ENCODE data around the gene MRPS18A.
A peak's percentile ranks its signal among the peaks of the same experiment; 100 is the strongest.

Gene MRPS18A

DNA sequence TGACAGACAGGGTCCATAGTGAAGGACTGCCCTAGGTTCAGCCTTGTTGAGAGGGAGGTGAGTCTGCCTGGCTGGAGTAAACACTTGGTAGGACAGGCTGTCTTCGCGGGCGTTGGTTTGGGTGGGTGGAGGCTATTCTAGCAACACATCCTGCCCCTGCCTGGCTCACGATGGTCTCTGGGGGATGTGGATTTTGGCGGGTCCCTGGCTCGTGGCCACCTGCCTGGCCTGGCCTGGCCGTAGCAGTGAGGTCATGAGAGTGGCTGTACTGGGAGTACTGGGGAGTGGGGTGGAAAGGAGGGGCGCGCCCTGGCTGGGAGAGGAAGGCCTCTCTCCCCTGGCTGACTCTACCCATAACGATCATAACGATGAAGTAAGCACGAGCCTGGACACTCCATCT is 30.2 kb upstream of the MRPS18A start:
- H3K9ac ChIP-seq (ENCODE audit: low read depth in 1 of 2, low read length in 2 of 2) = no peak overlapping the region
- H3K4me3 ChIP-seq (ENCODE audit: low read length in 2 of 2) = no peak overlapping the region
- H3K27me3 ChIP-seq (ENCODE audit: control insufficient read depth in 2 of 2, insufficient read depth in 2 of 2, low read length in 2 of 2) = no peaks in the 10 kb centered on the region
- no peaks in the 10 kb centered on the region for H3K9me3 ChIP-seq (ENCODE audit: control insufficient read depth in 2 of 2, low read length in 2 of 2)
- no peaks in the 10 kb centered on the region for H3K36me3 ChIP-seq (ENCODE audit: control insufficient read depth in 2 of 2, insufficient read depth in 2 of 2, low read length in 2 of 2)
- peaks cover 4 to 7% of the 10 kb centered on the region in 2 donors for H3K4me1 ChIP-seq (ENCODE audit: control insufficient read depth in 2 of 2, insufficient read depth in 2 of 2, low read length in 2 of 2)
- H3K27ac ChIP-seq (ENCODE audit: low read depth in 2 of 2, low read length in 2 of 2) = no peak overlapping the region

DNA sequence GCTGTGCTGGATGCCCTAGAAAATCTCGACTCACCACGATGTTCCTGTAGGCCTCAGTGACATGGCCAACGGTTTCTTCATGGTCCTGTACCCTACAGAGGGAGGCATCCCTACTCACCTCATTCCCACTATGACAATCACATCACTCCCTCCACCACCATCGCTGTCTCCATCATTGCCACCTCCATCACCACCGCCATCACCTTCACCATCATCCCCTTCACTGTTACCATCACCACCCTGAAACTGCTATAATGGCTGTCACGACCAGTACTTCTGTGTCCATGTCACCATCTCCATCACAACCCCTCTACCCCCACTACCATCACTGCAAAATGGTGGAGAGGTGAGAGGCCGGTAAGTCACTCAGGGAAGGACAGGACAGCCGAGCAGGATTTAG is 29.8 kb upstream of the MRPS18A start:
- Histone ChIP-seq H3K9ac (ENCODE audit: low read depth in 1 of 2, low read length in 2 of 2) (no peak overlapping the region), H3K27ac (ENCODE audit: low read depth in 2 of 2, low read length in 2 of 2) (no peak overlapping the region), H3K36me3 (ENCODE audit: control insufficient read depth in 2 of 2, insufficient read depth in 2 of 2, low read length in 2 of 2) (no peaks in the 10 kb centered on the region), H3K27me3 (ENCODE audit: control insufficient read depth in 2 of 2, insufficient read depth in 2 of 2, low read length in 2 of 2) (no peaks in the 10 kb centered on the region), H3K9me3 (ENCODE audit: control insufficient read depth in 2 of 2, low read length in 2 of 2) (no peaks in the 10 kb centered on the region), H3K4me1 (ENCODE audit: control insufficient read depth in 2 of 2, insufficient read depth in 2 of 2, low read length in 2 of 2) (peaks cover 4 to 7% of the 10 kb centered on the region in 2 donors), H3K4me3 (ENCODE audit: low read length in 2 of 2) (no peak overlapping the region)

DNA sequence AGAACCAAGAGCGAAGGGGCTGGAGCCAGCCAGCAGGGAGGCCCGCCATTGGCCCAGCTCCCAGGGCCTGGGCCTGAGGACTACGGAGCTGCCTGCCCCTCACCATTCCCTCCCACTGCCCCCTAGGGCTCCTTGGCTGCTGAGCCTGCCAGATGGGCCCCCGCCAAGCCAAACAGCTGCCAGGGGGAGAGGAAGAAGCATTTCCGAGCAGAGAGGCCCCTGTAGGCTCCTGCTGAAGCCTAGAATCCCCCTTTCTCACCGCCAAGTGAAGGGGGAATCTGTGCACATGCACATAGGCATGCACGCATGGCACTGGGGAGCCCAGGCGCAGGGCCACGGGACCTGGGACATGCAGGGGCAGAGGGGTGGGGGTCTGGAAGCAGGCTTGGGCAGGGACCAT is 28.5 kb upstream of the MRPS18A start:
- no peak overlapping the region for H3K9ac ChIP-seq (ENCODE audit: low read depth in 1 of 2, low read length in 2 of 2)
- no peaks in the 10 kb centered on the region for H3K9me3 ChIP-seq (ENCODE audit: control insufficient read depth in 2 of 2, low read length in 2 of 2)
- H3K27ac ChIP-seq (ENCODE audit: low read depth in 2 of 2, low read length in 2 of 2) = peak overlapping the region; percentile 22 to 43
- no peak overlapping the region for H3K4me3 ChIP-seq (ENCODE audit: low read length in 2 of 2)
- no peaks in the 10 kb centered on the region for H3K27me3 ChIP-seq (ENCODE audit: control insufficient read depth in 2 of 2, insufficient read depth in 2 of 2, low read length in 2 of 2)
- no peaks in the 10 kb centered on the region for H3K36me3 ChIP-seq (ENCODE audit: control insufficient read depth in 2 of 2, insufficient read depth in 2 of 2, low read length in 2 of 2)
- H3K4me1 ChIP-seq (ENCODE audit: control insufficient read depth in 2 of 2, insufficient read depth in 2 of 2, low read length in 2 of 2) = peaks cover 4 to 7% of the 10 kb centered on the region in 2 donors

DNA sequence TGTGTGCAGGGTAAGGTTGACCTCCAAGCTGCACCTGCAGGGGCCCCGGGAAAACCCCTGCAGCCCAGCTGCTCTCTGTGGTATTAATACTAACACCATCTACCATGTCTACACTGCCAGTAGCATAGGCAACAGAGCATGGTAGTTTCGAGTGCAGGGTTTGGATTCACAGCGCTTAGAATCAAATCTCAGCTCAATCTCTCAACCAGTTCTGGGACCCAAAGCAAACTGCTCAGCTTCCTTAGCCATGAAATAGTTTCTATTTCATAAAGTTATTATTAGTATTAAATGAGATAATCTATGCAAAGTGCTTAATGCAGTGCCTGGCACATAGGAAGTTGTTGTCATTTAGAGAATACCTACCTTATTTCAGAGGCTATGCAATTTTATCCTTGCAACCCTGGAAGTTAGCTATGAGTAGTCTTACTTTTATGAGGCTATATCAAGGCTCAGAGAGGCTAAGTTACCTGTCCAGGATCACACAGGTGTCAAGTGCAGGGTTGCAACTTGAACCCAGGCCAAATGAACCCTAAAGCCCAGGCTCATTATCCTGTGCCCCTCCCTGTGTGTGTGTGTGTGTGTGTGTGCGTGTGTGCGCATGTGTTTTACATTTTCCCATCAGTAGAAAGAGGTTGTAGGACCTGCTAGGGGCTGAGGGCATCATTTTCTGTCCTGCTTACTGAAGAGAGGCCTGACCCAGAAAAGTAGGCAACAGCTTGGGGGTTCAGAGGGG is 27.6 kb upstream of the MRPS18A start:
- H3K36me3 ChIP-seq (ENCODE audit: control insufficient read depth in 2 of 2, insufficient read depth in 2 of 2, low read length in 2 of 2) = no peaks in the 10 kb centered on the region
- H3K27me3 ChIP-seq (ENCODE audit: control insufficient read depth in 2 of 2, insufficient read depth in 2 of 2, low read length in 2 of 2) = no peaks in the 10 kb centered on the region
- no peak overlapping the region for H3K9ac ChIP-seq (ENCODE audit: low read depth in 1 of 2, low read length in 2 of 2)
- H3K27ac ChIP-seq (ENCODE audit: low read depth in 2 of 2, low read length in 2 of 2) = peak overlapping the region in 1 of 2 donors; percentile 67
- H3K4me3 ChIP-seq (ENCODE audit: low read length in 2 of 2) = no peak overlapping the region
- H3K4me1 ChIP-seq (ENCODE audit: control insufficient read depth in 2 of 2, insufficient read depth in 2 of 2, low read length in 2 of 2) = peaks cover 4 to 7% of the 10 kb centered on the region in 2 donors
- H3K9me3 ChIP-seq (ENCODE audit: control insufficient read depth in 2 of 2, low read length in 2 of 2) = no peaks in the 10 kb centered on the region

DNA sequence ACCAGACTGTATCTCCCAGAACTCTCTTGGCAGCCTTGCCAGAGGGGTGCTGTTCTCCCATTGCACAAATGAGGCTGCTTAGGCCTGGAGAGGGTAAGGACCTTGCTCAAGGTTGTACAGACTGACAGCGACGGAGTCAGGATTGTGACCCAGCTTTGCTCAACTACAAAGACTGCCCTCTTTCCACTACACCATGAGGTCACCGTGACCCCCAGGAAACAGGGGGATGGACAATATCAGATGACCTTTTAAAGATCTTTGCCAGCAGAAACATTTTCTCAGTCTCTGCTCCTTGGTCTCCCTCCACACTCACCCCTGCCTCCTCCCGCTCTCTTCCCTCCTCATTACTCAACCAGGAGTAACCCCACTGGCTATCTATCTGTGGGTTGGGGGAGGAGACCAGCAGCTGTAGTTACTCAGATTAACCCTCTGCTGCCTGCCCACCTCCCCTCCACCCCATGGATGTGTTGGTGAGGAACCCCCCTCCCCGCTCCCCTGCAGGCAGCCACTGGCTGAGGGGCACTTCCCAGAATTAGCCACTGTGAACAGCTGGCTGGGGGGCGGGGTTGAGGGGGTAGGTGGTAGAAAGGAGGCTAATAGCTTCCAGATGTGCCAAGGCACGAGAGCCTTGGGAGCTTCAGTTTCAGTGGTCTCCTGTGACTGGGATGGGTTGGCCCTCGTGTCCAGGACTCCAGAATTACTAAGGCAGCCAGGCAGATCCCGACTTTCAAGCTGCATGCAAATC is 26.9 kb upstream of the MRPS18A start:
- Histone ChIP-seq H3K27ac (ENCODE audit: low read depth in 2 of 2, low read length in 2 of 2) (peak overlapping the region in 1 of 2 donors; percentile 65), H3K27me3 (ENCODE audit: control insufficient read depth in 2 of 2, insufficient read depth in 2 of 2, low read length in 2 of 2) (no peaks in the 10 kb centered on the region), H3K4me3 (ENCODE audit: low read length in 2 of 2) (no peak overlapping the region), H3K9ac (ENCODE audit: low read depth in 1 of 2, low read length in 2 of 2) (no peak overlapping the region), H3K36me3 (ENCODE audit: control insufficient read depth in 2 of 2, insufficient read depth in 2 of 2, low read length in 2 of 2) (no peaks in the 10 kb centered on the region), H3K4me1 (ENCODE audit: control insufficient read depth in 2 of 2, insufficient read depth in 2 of 2, low read length in 2 of 2) (peaks cover 6 to 11% of the 10 kb centered on the region in 2 donors), H3K9me3 (ENCODE audit: control insufficient read depth in 2 of 2, low read length in 2 of 2) (no peaks in the 10 kb centered on the region)

DNA sequence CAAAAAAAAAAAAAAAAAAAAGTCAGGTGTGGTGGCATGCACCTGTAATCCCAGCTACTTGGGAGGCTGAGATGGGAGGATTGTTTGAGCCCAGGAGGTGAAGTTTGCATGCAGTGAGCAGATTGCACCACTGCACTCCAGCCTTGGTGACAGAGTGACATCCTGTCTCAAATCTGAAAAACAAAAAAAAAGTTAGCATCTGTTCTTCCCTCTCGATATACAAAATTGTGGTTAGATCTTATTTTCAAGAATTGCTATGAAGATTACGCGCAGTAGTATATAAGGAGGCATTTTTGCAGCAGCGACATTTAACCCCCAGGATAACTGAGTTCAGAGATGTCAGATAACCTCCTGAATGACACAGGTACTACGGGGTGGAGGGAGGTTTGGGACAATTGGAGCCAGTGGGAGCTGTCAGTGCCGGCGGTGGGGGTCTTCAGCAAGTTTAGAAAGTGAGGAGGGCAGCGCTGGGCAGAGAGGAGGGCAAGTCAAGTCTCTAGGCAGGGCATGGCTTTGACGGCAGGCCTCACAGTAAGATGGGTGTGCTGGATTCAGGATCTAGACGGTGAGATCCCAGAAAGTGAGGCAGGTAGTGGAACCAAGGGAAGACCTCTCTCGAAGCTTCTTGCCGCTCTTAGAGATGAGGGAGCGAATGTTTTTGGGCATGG is 26.2 kb upstream of the MRPS18A start:
- peak overlapping the region in 1 of 2 donors; percentile 65 for H3K27ac ChIP-seq (ENCODE audit: low read depth in 2 of 2, low read length in 2 of 2)
- H3K4me3 ChIP-seq (ENCODE audit: low read length in 2 of 2) = no peak overlapping the region
- no peaks in the 10 kb centered on the region for H3K36me3 ChIP-seq (ENCODE audit: control insufficient read depth in 2 of 2, insufficient read depth in 2 of 2, low read length in 2 of 2)
- no peaks in the 10 kb centered on the region for H3K27me3 ChIP-seq (ENCODE audit: control insufficient read depth in 2 of 2, insufficient read depth in 2 of 2, low read length in 2 of 2)
- no peak overlapping the region for H3K9ac ChIP-seq (ENCODE audit: low read depth in 1 of 2, low read length in 2 of 2)
- peaks cover 10 to 11% of the 10 kb centered on the region in 2 donors for H3K4me1 ChIP-seq (ENCODE audit: control insufficient read depth in 2 of 2, insufficient read depth in 2 of 2, low read length in 2 of 2)
- no peaks in the 10 kb centered on the region for H3K9me3 ChIP-seq (ENCODE audit: control insufficient read depth in 2 of 2, low read length in 2 of 2)

DNA sequence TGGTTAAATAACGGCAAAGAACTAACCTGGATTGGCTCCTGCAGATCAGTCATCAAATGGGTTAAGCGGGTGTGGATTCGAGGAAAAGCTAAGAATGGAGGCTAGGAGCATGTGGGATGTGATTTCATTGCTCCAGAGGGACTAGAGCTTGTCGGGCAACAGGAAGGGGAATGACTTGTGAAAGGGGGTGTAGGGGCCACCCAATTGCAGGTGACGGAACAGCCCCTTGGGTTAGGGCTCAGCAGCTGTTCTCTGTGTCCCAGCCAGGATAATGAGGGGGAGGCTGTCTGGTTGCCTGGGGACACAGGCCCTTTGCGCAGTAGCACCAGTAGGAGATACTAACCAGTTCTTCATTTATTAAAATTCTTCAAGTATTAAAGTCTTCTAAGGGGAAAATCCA is 25.0 kb upstream of the MRPS18A start:
- Histone ChIP-seq H3K4me3 (ENCODE audit: low read length in 2 of 2) (no peak overlapping the region), H3K36me3 (ENCODE audit: control insufficient read depth in 2 of 2, insufficient read depth in 2 of 2, low read length in 2 of 2) (no peaks in the 10 kb centered on the region), H3K9me3 (ENCODE audit: control insufficient read depth in 2 of 2, low read length in 2 of 2) (no peaks in the 10 kb centered on the region), H3K27ac (ENCODE audit: low read depth in 2 of 2, low read length in 2 of 2) (no peak overlapping the region), H3K9ac (ENCODE audit: low read depth in 1 of 2, low read length in 2 of 2) (no peak overlapping the region), H3K4me1 (ENCODE audit: control insufficient read depth in 2 of 2, insufficient read depth in 2 of 2, low read length in 2 of 2) (peaks cover 10 to 11% of the 10 kb centered on the region in 2 donors), H3K27me3 (ENCODE audit: control insufficient read depth in 2 of 2, insufficient read depth in 2 of 2, low read length in 2 of 2) (no peaks in the 10 kb centered on the region)

DNA sequence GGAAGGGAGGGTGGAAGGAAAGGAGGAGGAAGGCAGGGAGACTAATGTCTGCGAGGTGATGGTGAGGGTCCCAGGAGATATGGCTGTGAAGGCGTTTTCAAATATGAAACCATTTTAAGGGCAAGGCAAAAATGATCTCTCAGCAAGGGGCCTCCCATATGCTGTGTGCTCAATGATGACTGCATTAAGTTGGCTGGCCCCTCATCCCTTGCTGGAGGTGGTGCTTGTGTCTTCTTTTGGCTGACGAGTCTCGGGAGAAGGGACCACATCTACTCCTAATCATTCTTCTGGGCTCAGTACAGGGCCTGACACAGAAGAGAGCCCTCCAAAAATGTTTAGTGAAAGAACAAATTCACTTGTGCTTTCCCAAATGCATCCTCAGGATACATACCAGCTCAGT is 23.0 kb upstream of the MRPS18A start:
- Histone ChIP-seq H3K4me3 (ENCODE audit: low read length in 2 of 2) (no peak overlapping the region), H3K27ac (ENCODE audit: low read depth in 2 of 2, low read length in 2 of 2) (no peak overlapping the region), H3K36me3 (ENCODE audit: control insufficient read depth in 2 of 2, insufficient read depth in 2 of 2, low read length in 2 of 2) (no peaks in the 10 kb centered on the region), H3K27me3 (ENCODE audit: control insufficient read depth in 2 of 2, insufficient read depth in 2 of 2, low read length in 2 of 2) (no peaks in the 10 kb centered on the region), H3K9ac (ENCODE audit: low read depth in 1 of 2, low read length in 2 of 2) (no peak overlapping the region), H3K4me1 (ENCODE audit: control insufficient read depth in 2 of 2, insufficient read depth in 2 of 2, low read length in 2 of 2) (peaks cover 12 to 19% of the 10 kb centered on the region in 2 donors), H3K9me3 (ENCODE audit: control insufficient read depth in 2 of 2, low read length in 2 of 2) (no peaks in the 10 kb centered on the region)

DNA sequence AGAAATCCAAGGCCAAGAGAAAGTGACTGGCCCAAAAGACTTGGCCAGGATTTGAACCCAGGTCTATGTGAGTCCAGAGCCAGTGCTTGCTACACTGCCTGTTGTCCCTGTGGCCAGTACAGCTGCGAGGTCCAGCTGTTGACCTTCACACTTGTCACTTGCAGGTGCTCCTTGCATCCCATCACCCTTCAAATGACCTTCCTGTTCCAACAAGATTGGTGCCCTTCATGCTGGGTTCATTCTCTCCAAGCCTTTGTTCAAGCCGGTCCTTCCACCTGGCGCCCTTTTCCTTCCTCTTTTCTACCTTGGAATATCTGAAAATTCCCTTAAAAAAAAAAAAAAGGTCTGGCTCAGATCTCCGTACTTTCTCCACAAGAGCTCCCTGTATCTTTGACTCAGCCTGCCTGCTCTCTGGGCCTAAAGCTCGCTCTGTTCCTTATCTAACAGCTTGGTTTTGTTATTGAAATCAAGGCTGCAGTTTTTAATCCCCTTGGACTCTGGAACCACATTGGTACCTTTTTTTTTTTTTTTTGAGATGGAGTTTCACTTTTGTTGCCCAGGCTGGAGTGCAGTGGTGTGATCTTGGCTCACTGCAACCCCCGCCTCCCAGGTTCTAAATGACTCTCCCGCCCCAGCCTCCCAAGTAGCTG is 22.2 kb upstream of the MRPS18A start:
- H3K4me1 ChIP-seq (ENCODE audit: control insufficient read depth in 2 of 2, insufficient read depth in 2 of 2, low read length in 2 of 2) = peaks cover 10 to 23% of the 10 kb centered on the region in 2 donors
- H3K9me3 ChIP-seq (ENCODE audit: control insufficient read depth in 2 of 2, low read length in 2 of 2) = no peaks in the 10 kb centered on the region
- no peaks in the 10 kb centered on the region for H3K36me3 ChIP-seq (ENCODE audit: control insufficient read depth in 2 of 2, insufficient read depth in 2 of 2, low read length in 2 of 2)
- no peaks in the 10 kb centered on the region for H3K27me3 ChIP-seq (ENCODE audit: control insufficient read depth in 2 of 2, insufficient read depth in 2 of 2, low read length in 2 of 2)
- no peak overlapping the region for H3K4me3 ChIP-seq (ENCODE audit: low read length in 2 of 2)
- H3K9ac ChIP-seq (ENCODE audit: low read depth in 1 of 2, low read length in 2 of 2) = no peak overlapping the region
- H3K27ac ChIP-seq (ENCODE audit: low read depth in 2 of 2, low read length in 2 of 2) = peak overlapping the region in 1 of 2 donors; percentile 64

All from mucosa of rectum (tissue), 2 donors.